Medulla oblongata (tissue), 1 donor: ENCODE data around the gene ITPR1.

ENCODE experiments used
- DNase-seq: peaks from one replicate; pipeline ENCODE4 v3.0.0-alpha.2; 2015; ENCODE audit errors: extremely low spot score

Gene ITPR1

GRCh38 chr3:4533489-4534443 lies 40.6 kb downstream of the ITPR1 start:
- peak; percentile 46 for DNase-seq

DNA sequence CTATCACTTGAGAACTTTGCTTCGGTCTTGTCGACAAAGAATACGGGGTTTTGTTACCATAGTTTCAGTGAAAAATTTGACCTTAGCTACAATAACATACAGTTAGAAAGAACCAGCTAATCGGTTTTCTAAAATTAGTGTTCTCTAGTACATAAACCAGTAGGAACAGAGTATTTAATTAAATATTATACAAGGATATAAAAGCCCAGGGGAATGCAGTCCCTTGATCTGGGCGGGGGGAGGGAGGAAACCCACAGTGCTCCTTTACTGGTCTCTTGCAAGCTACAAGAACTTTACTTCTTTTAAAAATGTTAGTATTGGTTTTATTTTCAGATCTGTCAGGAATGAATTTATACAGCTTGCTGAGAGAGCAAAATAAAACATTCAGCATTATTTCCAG lies 41.8 kb downstream of the ITPR1 start:
- DNase-seq, result no peak

- no peak for DNase-seq
Observed at GRCh38 chr3:4536260-4536659, 43.1 kb downstream of the ITPR1 start.

GRCh38 chr3:4540267-4540666 lies 47.1 kb downstream of the ITPR1 start:
- DNase-seq, result no peak

- DNase-seq, result no peak
Observed at GRCh38 chr3:4543110-4543509, 50.0 kb downstream of the ITPR1 start.

DNA sequence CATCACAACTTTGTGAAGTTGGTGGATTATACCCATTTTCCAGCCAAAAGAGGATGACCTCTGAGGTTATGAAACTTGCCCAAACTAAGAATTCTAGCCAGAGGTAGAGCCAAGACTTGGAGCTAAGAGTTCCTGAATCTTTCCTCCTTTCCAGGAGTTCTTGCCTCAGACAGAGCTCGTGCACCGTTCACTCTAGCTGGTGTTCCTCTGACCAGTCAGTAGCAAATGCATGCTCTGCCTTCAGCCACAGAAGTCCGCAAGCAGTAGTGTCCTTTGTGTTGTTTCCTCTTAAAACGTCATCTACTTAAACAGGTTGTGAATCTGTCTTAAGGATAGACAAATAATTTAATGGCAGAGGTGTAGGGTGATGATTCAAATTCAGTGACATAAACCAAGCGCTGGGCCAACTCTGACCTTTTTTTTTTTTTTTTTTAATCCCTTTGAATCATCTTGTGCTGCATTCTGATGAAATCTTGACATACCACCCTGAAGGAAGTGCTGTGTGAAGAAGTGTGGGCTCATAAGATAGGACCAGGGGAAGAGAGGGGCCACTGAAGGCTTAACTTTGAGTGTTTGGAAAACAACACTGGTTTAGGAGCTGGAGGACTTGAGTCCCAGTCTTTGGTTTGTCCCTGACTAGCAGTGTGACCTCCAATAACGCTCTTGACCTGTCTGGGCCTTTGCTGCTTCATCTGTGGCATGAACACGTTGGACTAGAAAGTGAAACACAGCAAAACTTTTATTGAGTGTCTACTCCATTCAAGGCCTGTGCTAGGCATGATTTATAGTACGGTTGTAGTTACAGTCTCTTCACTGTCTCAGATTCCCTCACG lies 53.4 kb downstream of the ITPR1 start:
- DNase-seq, result no peak

- no peak for DNase-seq
Observed at GRCh38 chr3:4547799-4548198, 54.7 kb downstream of the ITPR1 start.

DNA sequence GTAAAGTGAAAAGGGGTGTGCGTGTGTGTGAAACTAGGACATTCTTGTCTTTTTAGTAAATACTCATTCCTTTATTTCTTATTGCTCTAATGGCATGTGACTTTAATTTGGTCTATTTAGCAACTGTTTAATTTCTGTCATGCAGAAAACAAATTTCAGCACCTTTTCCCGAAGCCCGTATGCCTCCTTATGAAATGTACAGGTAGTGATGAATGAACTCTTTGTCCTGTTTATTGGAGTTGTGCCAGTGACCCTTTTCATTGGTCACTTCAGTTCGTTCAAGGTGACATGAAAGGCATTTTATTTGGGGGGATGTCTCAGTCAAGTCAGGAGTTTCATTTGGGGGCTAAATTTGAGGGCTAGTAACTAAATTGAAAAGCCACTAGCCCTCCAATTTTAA lies 55.2 kb downstream of the ITPR1 start:
- DNase-seq, result no peak

DNA sequence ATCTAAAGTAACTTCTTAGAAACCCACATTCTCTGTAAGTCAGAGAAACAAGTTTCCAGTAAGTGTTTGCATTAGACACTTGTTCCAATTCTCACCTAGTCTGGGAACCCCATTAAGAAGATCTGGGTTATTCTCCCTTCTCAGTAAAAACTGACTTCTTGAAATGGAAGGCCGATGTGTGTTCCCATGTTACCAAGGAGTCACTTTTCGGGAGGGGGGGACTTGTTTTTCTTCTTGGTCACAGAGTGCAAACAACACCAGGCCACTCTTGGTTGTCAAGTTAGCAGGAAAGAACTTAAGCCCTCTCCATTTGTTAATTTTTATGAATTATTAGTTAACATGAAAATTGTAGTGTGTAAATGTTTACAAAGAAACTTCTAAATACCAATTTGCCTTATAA lies 55.6 kb downstream of the ITPR1 start:
- no peak for DNase-seq

- DNase-seq, result no peak
Observed at GRCh38 chr3:4549896-4550295, 56.7 kb downstream of the ITPR1 start.

GRCh38 chr3:4551051-4551711 lies 58.0 kb downstream of the ITPR1 start:
- DNase-seq, result no peak

DNA sequence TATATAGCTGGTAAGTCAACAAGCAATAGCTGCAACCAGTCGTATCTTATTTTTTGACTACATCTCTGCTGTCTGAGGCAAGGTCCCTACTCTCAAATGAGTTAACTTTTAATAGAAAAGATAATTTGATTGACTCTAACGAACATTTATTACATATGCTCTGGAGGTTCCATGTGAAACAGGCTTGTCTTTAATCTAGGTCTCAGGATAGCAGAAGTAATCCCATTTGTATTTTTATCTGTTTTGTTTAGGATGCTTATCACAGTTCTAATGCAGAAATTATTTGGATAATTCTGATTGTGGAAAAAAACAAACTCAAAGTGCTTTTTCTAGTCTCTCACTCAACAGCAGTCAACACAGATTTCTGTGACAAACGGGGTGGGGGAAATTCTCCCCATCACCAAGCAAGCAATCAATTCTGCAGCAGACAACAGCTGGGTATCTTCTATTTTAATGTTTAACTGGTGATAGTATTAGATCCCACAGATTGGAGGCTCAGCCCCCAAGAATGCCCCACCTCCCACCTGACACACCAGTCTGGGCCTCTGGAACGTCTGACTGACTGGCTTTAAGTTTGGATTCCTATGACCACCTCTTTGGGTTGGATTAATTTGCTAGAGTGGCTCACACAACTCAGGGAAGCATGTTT lies 58.8 kb downstream of the ITPR1 start:
- no peak for DNase-seq

DNA sequence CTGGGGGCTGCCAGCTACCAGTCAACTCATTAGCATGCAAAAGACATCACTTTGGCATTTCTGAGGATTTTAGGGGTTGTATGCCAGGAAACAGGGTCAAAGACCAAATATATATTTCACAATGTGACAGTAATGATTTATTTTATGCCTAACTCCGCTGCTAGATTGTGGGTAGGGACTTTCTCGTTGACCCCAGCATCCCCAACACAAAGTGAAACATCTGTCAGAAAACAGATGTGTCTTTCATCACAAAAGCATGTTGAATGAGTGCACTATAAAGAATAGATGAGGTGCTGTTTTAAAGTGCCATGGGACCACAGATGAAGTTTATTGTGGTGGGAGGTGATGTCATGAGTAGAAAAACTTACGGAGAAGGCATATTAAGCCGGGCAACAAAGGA lies 59.7 kb downstream of the ITPR1 start:
- DNase-seq, result no peak

GRCh38 chr3:4561661-4562060 lies 68.5 kb downstream of the ITPR1 start:
- DNase-seq, result no peak

DNA sequence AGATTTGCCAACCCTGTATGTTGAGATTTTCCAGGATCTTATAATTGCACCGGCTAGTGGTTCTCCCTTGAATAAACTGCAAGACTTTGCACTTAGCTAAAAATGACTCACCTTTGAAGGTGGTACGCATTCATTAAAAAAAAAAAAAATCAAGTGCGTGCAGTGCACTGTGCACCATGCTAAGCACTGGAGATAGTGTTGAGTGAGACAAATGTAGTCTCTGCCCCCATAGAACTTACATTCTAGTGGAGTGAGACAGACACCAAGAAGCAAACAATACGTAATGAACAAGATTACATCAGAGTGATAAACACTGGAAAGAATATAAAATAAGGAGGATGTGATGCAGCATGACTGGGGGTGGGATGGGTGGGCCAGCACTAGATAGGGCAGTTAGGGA lies 69.4 kb downstream of the ITPR1 start:
- no peak for DNase-seq

GRCh38 chr3:4564270-4564669 lies 71.1 kb downstream of the ITPR1 start:
- no peak for DNase-seq

DNA sequence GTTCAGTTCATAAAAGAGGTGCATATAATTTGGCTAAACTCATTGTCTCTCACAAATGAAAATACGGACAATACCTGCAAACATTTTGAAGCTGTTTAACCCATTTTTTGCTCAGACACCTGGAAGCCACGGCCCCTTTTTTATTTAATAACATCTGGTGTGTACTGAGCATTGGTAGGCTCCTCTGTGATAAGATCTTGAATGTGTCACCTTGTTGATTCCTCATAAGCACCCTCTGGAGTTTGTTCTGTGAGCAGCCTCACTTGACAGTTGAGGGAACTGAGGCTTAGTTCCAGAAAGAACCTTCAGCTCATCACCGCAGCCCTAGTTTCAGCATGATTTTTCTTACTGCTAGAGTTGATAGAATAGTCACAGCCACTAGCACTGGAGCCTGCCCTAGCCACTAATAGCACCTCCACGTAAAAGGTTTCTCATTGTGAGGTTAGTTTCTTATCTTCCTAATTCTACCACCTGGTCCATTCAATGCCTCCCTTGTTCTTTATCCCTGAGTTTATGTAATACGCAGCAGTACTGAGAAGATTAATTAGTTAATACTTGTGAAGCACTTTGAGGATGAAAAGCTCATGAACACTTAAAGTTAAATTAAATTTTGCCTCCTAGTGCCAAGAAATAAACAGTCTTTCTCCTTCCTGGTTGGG lies 71.9 kb downstream of the ITPR1 start:
- DNase-seq, result no peak

DNA sequence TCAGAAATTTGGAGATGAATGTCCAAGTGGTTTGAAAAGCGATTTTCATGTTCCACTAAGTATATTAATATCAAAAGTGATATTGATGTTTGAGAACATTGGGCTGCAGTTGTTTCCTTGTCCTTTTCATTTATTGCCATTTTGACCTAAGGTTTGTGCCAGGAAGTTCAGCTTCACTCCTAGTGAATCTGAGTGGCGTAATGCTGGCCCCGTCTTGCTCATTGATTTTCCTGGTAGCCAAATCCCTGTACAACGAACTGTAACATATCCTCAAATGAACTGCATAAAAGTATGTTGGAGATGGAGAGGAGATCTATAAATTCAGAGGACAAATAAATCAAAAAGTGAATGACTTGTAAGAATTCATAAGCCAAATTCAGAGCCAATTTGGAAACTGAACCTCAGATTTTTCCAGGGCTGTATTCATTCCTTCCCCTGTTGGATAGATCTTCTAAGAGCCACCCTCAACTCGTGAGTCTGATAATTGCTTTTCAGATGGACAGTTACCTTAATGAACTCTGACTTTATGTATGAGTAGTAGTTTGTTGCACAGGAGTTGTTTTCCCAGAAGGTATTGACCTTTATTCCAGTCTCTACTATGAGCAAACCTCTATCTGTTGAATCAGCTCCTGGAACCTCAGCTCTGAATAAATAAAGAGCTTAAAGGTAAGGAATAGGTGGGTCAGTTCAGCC lies 72.8 kb downstream of the ITPR1 start:
- DNase-seq, result no peak

DNA sequence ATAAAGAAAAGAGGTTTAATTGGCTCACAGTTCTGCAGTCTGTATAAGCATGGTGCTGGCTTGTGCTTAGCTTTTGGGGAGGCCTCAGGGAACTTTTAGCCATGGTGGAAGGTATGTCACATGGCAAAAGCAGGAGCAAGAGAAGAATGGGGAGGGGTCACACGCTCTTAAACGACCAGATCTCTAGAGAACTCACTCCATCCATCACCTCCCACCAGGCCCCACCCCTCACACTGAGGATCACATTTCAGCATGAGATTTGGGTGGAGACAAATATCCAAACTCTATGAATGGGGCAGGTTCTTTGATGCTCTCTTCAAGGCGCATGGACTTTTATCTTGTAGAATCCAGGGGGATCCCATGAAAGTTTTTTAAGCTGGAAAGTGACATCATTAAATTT lies 75.7 kb downstream of the ITPR1 start:
- DNase-seq, result no peak

- peak; percentile 50 for DNase-seq
Observed at GRCh38 chr3:4570840-4571621, 77.9 kb downstream of the ITPR1 start.
